Neural cell (in vitro differentiated cells): ENCODE measurements around the gene FERMT1.

Source experiments
- RAD21 ChIP-seq: fragments of 450-650 bp; conservative IDR thresholded peaks from 2 replicates; pipeline ENCODE4 v1.6.1; 2014; ENCODE audit warnings: antibody characterized with exemption, mild to moderate bottlenecking, moderate library complexity
- TF ChIP-seq, protein P1 (sequence below): IDR thresholded peaks from 2 replicates; pipeline ENCODE4 v1.6.1; 2012; ENCODE audit warnings: borderline replicate concordance

- no peak for TF ChIP-seq RAD21
- TF ChIP-seq, protein P1, sequence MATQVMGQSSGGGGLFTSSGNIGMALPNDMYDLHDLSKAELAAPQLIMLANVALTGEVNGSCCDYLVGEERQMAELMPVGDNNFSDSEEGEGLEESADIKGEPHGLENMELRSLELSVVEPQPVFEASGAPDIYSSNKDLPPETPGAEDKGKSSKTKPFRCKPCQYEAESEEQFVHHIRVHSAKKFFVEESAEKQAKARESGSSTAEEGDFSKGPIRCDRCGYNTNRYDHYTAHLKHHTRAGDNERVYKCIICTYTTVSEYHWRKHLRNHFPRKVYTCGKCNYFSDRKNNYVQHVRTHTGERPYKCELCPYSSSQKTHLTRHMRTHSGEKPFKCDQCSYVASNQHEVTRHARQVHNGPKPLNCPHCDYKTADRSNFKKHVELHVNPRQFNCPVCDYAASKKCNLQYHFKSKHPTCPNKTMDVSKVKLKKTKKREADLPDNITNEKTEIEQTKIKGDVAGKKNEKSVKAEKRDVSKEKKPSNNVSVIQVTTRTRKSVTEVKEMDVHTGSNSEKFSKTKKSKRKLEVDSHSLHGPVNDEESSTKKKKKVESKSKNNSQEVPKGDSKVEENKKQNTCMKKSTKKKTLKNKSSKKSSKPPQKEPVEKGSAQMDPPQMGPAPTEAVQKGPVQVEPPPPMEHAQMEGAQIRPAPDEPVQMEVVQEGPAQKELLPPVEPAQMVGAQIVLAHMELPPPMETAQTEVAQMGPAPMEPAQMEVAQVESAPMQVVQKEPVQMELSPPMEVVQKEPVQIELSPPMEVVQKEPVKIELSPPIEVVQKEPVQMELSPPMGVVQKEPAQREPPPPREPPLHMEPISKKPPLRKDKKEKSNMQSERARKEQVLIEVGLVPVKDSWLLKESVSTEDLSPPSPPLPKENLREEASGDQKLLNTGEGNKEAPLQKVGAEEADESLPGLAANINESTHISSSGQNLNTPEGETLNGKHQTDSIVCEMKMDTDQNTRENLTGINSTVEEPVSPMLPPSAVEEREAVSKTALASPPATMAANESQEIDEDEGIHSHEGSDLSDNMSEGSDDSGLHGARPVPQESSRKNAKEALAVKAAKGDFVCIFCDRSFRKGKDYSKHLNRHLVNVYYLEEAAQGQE = no peak
Measured at GRCh38 chr20:6169251-6169650, 46.4 kb upstream of the FERMT1 start.
